ENCODE data around the gene LIPC. TPM values are rescaled to one million over a fixed set of nuclear protein-coding genes. Genes with fewer than 3 reads are reported as not detected.

LIPC gene
- total and polyA plus RNA-seq, 7 donors, result 0.01 TPM; not detected in 6

- Histone ChIP-seq H3K27ac (no peak overlapping the region), H3K4me3 (no peak overlapping the region), H3K4me1 (peaks cover 8% of the 10 kb centered on the region), H3K27me3 (ENCODE audit: insufficient read depth in 3 of 3, low read length in 2 of 3) (no peaks in the 10 kb centered on the region), H3K9me3 (no peaks in the 10 kb centered on the region), H3K36me3 (ENCODE audit: insufficient read depth in 1 of 2, low read depth in 1 of 2) (no peaks in the 10 kb centered on the region)
- DNase-seq, result no peak
- WGBS, 3 donors, result 75 to 79% (median 79%) methylated on average over 9 of the region's 9 CpGs
- intact Hi-C loops (cut with DNase I), result no loop called here
- no peak for ATAC-seq
- no peak for TF ChIP-seq CTCF (IDR thresholded peaks at IDR 0.05)
Observed at GRCh38 chr15:58520464-58520863, 88.7 kb downstream of the LIPC start.

- no peak for TF ChIP-seq CTCF (IDR thresholded peaks at IDR 0.05)
- no peak overlapping the region for H3K4me3 ChIP-seq
- no peaks in the 10 kb centered on the region for H3K27me3 ChIP-seq (ENCODE audit: insufficient read depth in 3 of 3, low read length in 2 of 3)
- peaks cover 8% of the 10 kb centered on the region for H3K4me1 ChIP-seq
- 73 to 90% (median 90%) methylated on average over 4 of the region's 4 CpGs for WGBS, 3 donors
- no peak for ATAC-seq
- H3K27ac ChIP-seq, result no peak overlapping the region
- DNase-seq, result no peak
- intact Hi-C loops (cut with DNase I), result no loop called here
- no peaks in the 10 kb centered on the region for H3K36me3 ChIP-seq (ENCODE audit: insufficient read depth in 1 of 2, low read depth in 1 of 2)
- no peaks in the 10 kb centered on the region for H3K9me3 ChIP-seq
Observed at GRCh38 chr15:58520936-58521292, 89.1 kb downstream of the LIPC start.

GRCh38 chr15:58521293-58521991 is 89.7 kb downstream of the LIPC start:
- Histone ChIP-seq H3K27me3 (ENCODE audit: insufficient read depth in 3 of 3, low read length in 2 of 3) (no peaks in the 10 kb centered on the region), H3K4me1 (peaks cover 8% of the 10 kb centered on the region), H3K4me3 (no peak overlapping the region), H3K27ac (no peak overlapping the region), H3K36me3 (ENCODE audit: insufficient read depth in 1 of 2, low read depth in 1 of 2) (no peaks in the 10 kb centered on the region), H3K9me3 (no peaks in the 10 kb centered on the region)
- ATAC-seq (peak; percentile 30 to 47 (median 37)), DNase-seq (peak in 1 of 2 donors; percentile 46)
- 75 to 82% (median 81%) methylated on average over 12 to 13 of the region's 13 CpGs for WGBS, 3 donors
- no peak for TF ChIP-seq CTCF (IDR thresholded peaks at IDR 0.05)
- intact Hi-C loops (cut with DNase I), result no loop called here

GRCh38 chr15:58522391-58522790 is 90.6 kb downstream of the LIPC start:
- Histone ChIP-seq H3K4me1 (peaks cover 8% of the 10 kb centered on the region), H3K4me3 (no peak overlapping the region), H3K36me3 (ENCODE audit: insufficient read depth in 1 of 2, low read depth in 1 of 2) (no peaks in the 10 kb centered on the region), H3K27me3 (ENCODE audit: insufficient read depth in 3 of 3, low read length in 2 of 3) (no peaks in the 10 kb centered on the region), H3K9me3 (no peaks in the 10 kb centered on the region), H3K27ac (no peak overlapping the region)
- DNase-seq (no peak), ATAC-seq (peak; percentile 61 to 80 (median 74))
- no peak for TF ChIP-seq CTCF (IDR thresholded peaks at IDR 0.05)
- 22 to 27% (median 24%) methylated on average over 9 of the region's 9 CpGs for WGBS, 3 donors
- intact Hi-C loops (cut with DNase I), result no loop called here

- no peaks in the 10 kb centered on the region for H3K27me3 ChIP-seq (ENCODE audit: insufficient read depth in 3 of 3, low read length in 2 of 3)
- TF ChIP-seq CTCF (IDR thresholded peaks at IDR 0.05), result no peak
- no peak for DNase-seq
- intact Hi-C loops (cut with DNase I), result no loop called here
- H3K4me1 ChIP-seq, result peaks cover 8% of the 10 kb centered on the region
- no peak overlapping the region for H3K27ac ChIP-seq
- no peaks in the 10 kb centered on the region for H3K36me3 ChIP-seq (ENCODE audit: insufficient read depth in 1 of 2, low read depth in 1 of 2)
- ATAC-seq, result peak in 3 of 4 donors; percentile 11 to 68 (median 36)
- no peak overlapping the region for H3K4me3 ChIP-seq
- 22 to 24% (median 23%) methylated on average over 9 of the region's 9 CpGs for WGBS, 3 donors
- no peaks in the 10 kb centered on the region for H3K9me3 ChIP-seq
Observed at GRCh38 chr15:58522865-58523264, 91.1 kb downstream of the LIPC start.
